Left renal pelvis (tissue), 4 donors: ENCODE results near the gene CGNL1. TPM values are rescaled to one million over a fixed set of nuclear protein-coding genes. Genes with fewer than 3 reads are reported as not detected.
A peak's percentile ranks its signal among the peaks of the same experiment; 100 is the strongest.

Experiments
- DNase-seq, 4 donors: peaks; one replicate each; pipeline ENCODE4 v3.0.0-alpha.2; 2013; ENCODE audit warnings: low read depth in 4 of 4, low spot score in 3 of 4
- polyA plus RNA-seq, 4 donors: library from polyadenylated mRNA; unstranded; fragments of 120-200 nt; gene quantifications; one replicate each; pipeline ENCODE4 v1.2.1, GENCODE V29; 2013; ENCODE audit not compliant: insufficient read length in 4 of 4

Gene CGNL1
- polyA plus RNA-seq, 4 donors, result 58.3 to 66.1 (median 62.2) TPM

GRCh38 chr15:57516327-57517029, 140.2 kb downstream of the CGNL1 start:
- no peak for DNase-seq

- no peak for DNase-seq
These were observed 140.8 kb downstream of the CGNL1 start for GRCh38 chr15:57517030-57517671.

- no peak for DNase-seq
These were observed 142.6 kb downstream of the CGNL1 start for GRCh38 chr15:57518779-57519405.

- DNase-seq, result no peak
These were observed 143.5 kb downstream of the CGNL1 start for GRCh38 chr15:57519806-57520205.

- no peak for DNase-seq
These were observed 145.2 kb downstream of the CGNL1 start for GRCh38 chr15:57521503-57521902.

- no peak for DNase-seq
These were observed 145.8 kb downstream of the CGNL1 start for GRCh38 chr15:57522148-57522547.

GRCh38 chr15:57525581-57525980, 149.3 kb downstream of the CGNL1 start:
- no peak for DNase-seq

GRCh38 chr15:57526076-57526475, 149.8 kb downstream of the CGNL1 start:
- DNase-seq, result no peak

GRCh38 chr15:57526615-57527014, 150.3 kb downstream of the CGNL1 start:
- DNase-seq, result no peak

- DNase-seq, result peak in 2 of 4 donors; percentile 73 to 80
These were observed 151.2 kb downstream of the CGNL1 start for GRCh38 chr15:57527382-57528091.

- DNase-seq, result no peak
These were observed 152.7 kb downstream of the CGNL1 start for GRCh38 chr15:57528940-57529565.

- no peak for DNase-seq
These were observed 153.4 kb downstream of the CGNL1 start for GRCh38 chr15:57529748-57530147.

- no peak for DNase-seq
These were observed 156.6 kb downstream of the CGNL1 start for GRCh38 chr15:57532731-57533447.

GRCh38 chr15:57533448-57533799, 157.1 kb downstream of the CGNL1 start:
- DNase-seq, result no peak

GRCh38 chr15:57534281-57534680, 158.0 kb downstream of the CGNL1 start:
- no peak for DNase-seq

- no peak for DNase-seq
These were observed 160.8 kb downstream of the CGNL1 start for GRCh38 chr15:57537072-57537471.

GRCh38 chr15:57537488-57538264, 161.4 kb downstream of the CGNL1 start:
- DNase-seq, result no peak

GRCh38 chr15:57538265-57538529, 161.9 kb downstream of the CGNL1 start:
- DNase-seq, result no peak

- DNase-seq, result no peak
These were observed 162.5 kb downstream of the CGNL1 start for GRCh38 chr15:57538821-57539220.

GRCh38 chr15:57540211-57540610, 163.9 kb downstream of the CGNL1 start:
- DNase-seq, result no peak
